GM12878 (cell line): ENCODE data around the gene WFIKKN1. TPM values are rescaled to one million over a fixed set of nuclear protein-coding genes. Genes with fewer than 3 reads are reported as not detected.

Source experiments
- BACH1 ChIP-seq: fragments of 450-650 bp; IDR thresholded peaks from 2 replicates; pipeline ENCODE4 v1.6.1; 2017; ENCODE audit warnings: mild to moderate bottlenecking, borderline replicate concordance
- CBX5 ChIP-seq: sonication (generic); IDR thresholded peaks from 2 replicates; pipeline ENCODE4 v1.6.1; 2016; ENCODE audit warnings: low read depth, moderate library complexity, mild to moderate bottlenecking, inconsistent platforms
- FOS ChIP-seq: IDR thresholded peaks from 3 replicates; pipeline ENCODE4 v1.6.1; 2011; ENCODE audit warnings: borderline replicate concordance; ENCODE audit not compliant: insufficient read length; ENCODE audit errors: extremely low read depth
- HDGF ChIP-seq: fragments of 450-650 bp; IDR thresholded peaks from 2 replicates; pipeline ENCODE4 v1.6.1; 2016; ENCODE audit warnings: antibody characterized with exemption
- LARP7 ChIP-seq: fragments of 450-650 bp; IDR thresholded peaks from 2 replicates; pipeline ENCODE4 v1.6.1; 2017; ENCODE audit warnings: mild to moderate bottlenecking
- MXI1 ChIP-seq: fragments of 150-350 bp; IDR thresholded peaks from 2 replicates; pipeline ENCODE4 v1.6.1; 2011; ENCODE audit warnings: low read depth, mild to moderate bottlenecking, inconsistent platforms, low read length, improper control_type of control experiment
- NKRF ChIP-seq: fragments of 450-650 bp; conservative IDR thresholded peaks from 2 replicates; pipeline ENCODE4 v1.6.1; 2017; ENCODE audit warnings: mild to moderate bottlenecking, moderate library complexity
- NR2F1 ChIP-seq: fragments of 450-650 bp; conservative IDR thresholded peaks from 2 replicates; pipeline ENCODE4 v1.6.1; 2017; ENCODE audit warnings: mild to moderate bottlenecking
- SMARCA5 ChIP-seq: fragments of 450-650 bp; IDR thresholded peaks from 2 replicates; pipeline ENCODE4 v1.6.1; 2017; ENCODE audit warnings: mild to moderate bottlenecking
- polyA plus RNA-seq, 11 experiments: library from polyadenylated mRNA; depleted of rRNA in 4 of 11; unstranded in 6 of 11; stranded (reverse) in 5 of 11; fragments of >200 nt; fragmentation: Nextera tagmentation in 4 of 11; fragmentation: Illumina TruSeq in 1 of 11; extraction: Ambion mirVana in 4 of 11; extraction: Trizol in 1 of 11; gene quantifications; 1 replicate in 1 of 11; 2 replicates in 10 of 11; pipeline versions ENCODE4 v1.2.1 to v1.2.3, GENCODE V29; 2011 to 2016; ENCODE audit warnings: inconsistent platforms in 2 of 11, missing spikeins in 2 of 11, low read depth in 1 of 11
- total RNA-seq, 4 experiments: library from RNA; depleted of rRNA in 3 of 4; stranded (reverse); fragments of >200 nt in 3 of 4; fragmentation: Illumina TruSeq in 1 of 4; extraction: Trizol in 1 of 4; gene quantifications; 2 replicates each; pipeline versions ENCODE4 v1.2.1 to v1.2.3, GENCODE V29; 2013 to 2021
- TF ChIP-seq, protein P1 (sequence below): fragments of 450-650 bp; IDR thresholded peaks from 2 replicates; pipeline ENCODE4 v1.6.1; 2017; ENCODE audit warnings: antibody characterized with exemption, mild to moderate bottlenecking, moderate library complexity
- TF ChIP-seq, protein P2 (sequence below): IDR thresholded peaks from 2 replicates; pipeline ENCODE4 v1.6.1; 2012; ENCODE audit warnings: mild to moderate bottlenecking, low read depth, low read length
- TF ChIP-seq, protein P3 (sequence below): fragments of 450-650 bp; IDR thresholded peaks from 2 replicates; pipeline ENCODE4 v1.6.1; 2016; ENCODE audit warnings: mild to moderate bottlenecking
- TF ChIP-seq, protein P4 (sequence below): fragments of 450-650 bp; IDR thresholded peaks from 2 replicates; pipeline ENCODE4 v1.6.1; 2016; ENCODE audit warnings: mild to moderate bottlenecking

Gene WFIKKN1
- total and polyA plus RNA-seq, 10 of the 15 experiments (the other 5 are each of a cell fraction or from before 2014, with no cell fraction given): 0.01 to 0.41 (median 0.05) TPM; not detected in 2

GRCh38 chr16:678858-679813 lies 48.4 kb downstream of the WFIKKN1 start (continued):
- no peak for TF ChIP-seq NR2F1
- TF ChIP-seq, protein P1, sequence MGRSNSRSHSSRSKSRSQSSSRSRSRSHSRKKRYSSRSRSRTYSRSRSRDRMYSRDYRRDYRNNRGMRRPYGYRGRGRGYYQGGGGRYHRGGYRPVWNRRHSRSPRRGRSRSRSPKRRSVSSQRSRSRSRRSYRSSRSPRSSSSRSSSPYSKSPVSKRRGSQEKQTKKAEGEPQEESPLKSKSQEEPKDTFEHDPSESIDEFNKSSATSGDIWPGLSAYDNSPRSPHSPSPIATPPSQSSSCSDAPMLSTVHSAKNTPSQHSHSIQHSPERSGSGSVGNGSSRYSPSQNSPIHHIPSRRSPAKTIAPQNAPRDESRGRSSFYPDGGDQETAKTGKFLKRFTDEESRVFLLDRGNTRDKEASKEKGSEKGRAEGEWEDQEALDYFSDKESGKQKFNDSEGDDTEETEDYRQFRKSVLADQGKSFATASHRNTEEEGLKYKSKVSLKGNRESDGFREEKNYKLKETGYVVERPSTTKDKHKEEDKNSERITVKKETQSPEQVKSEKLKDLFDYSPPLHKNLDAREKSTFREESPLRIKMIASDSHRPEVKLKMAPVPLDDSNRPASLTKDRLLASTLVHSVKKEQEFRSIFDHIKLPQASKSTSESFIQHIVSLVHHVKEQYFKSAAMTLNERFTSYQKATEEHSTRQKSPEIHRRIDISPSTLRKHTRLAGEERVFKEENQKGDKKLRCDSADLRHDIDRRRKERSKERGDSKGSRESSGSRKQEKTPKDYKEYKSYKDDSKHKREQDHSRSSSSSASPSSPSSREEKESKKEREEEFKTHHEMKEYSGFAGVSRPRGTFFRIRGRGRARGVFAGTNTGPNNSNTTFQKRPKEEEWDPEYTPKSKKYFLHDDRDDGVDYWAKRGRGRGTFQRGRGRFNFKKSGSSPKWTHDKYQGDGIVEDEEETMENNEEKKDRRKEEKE: no peak
- TF ChIP-seq, protein P2, sequence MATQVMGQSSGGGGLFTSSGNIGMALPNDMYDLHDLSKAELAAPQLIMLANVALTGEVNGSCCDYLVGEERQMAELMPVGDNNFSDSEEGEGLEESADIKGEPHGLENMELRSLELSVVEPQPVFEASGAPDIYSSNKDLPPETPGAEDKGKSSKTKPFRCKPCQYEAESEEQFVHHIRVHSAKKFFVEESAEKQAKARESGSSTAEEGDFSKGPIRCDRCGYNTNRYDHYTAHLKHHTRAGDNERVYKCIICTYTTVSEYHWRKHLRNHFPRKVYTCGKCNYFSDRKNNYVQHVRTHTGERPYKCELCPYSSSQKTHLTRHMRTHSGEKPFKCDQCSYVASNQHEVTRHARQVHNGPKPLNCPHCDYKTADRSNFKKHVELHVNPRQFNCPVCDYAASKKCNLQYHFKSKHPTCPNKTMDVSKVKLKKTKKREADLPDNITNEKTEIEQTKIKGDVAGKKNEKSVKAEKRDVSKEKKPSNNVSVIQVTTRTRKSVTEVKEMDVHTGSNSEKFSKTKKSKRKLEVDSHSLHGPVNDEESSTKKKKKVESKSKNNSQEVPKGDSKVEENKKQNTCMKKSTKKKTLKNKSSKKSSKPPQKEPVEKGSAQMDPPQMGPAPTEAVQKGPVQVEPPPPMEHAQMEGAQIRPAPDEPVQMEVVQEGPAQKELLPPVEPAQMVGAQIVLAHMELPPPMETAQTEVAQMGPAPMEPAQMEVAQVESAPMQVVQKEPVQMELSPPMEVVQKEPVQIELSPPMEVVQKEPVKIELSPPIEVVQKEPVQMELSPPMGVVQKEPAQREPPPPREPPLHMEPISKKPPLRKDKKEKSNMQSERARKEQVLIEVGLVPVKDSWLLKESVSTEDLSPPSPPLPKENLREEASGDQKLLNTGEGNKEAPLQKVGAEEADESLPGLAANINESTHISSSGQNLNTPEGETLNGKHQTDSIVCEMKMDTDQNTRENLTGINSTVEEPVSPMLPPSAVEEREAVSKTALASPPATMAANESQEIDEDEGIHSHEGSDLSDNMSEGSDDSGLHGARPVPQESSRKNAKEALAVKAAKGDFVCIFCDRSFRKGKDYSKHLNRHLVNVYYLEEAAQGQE: no peak
- TF ChIP-seq, protein P3, sequence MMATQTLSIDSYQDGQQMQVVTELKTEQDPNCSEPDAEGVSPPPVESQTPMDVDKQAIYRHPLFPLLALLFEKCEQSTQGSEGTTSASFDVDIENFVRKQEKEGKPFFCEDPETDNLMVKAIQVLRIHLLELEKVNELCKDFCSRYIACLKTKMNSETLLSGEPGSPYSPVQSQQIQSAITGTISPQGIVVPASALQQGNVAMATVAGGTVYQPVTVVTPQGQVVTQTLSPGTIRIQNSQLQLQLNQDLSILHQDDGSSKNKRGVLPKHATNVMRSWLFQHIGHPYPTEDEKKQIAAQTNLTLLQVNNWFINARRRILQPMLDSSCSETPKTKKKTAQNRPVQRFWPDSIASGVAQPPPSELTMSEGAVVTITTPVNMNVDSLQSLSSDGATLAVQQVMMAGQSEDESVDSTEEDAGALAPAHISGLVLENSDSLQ: peak; percentile 16; the same call in 1 of the 2 replicates
- 0 out of 2 replicates have a peak, but pooled peaks have one; percentile 12 for TF ChIP-seq NKRF
- peak; percentile 70; the same call in 1 of the 2 replicates for TF ChIP-seq BACH1
- TF ChIP-seq SMARCA5: 0 out of 2 replicates have a peak, but pooled peaks have one; percentile 24
- 0 out of 2 replicates have a peak, but pooled peaks have one; percentile 10 for TF ChIP-seq LARP7
- no peak for TF ChIP-seq CBX5
- no peak for TF ChIP-seq HDGF
- no peak for TF ChIP-seq FOS
- TF ChIP-seq MXI1: no peak
- TF ChIP-seq, protein P4, sequence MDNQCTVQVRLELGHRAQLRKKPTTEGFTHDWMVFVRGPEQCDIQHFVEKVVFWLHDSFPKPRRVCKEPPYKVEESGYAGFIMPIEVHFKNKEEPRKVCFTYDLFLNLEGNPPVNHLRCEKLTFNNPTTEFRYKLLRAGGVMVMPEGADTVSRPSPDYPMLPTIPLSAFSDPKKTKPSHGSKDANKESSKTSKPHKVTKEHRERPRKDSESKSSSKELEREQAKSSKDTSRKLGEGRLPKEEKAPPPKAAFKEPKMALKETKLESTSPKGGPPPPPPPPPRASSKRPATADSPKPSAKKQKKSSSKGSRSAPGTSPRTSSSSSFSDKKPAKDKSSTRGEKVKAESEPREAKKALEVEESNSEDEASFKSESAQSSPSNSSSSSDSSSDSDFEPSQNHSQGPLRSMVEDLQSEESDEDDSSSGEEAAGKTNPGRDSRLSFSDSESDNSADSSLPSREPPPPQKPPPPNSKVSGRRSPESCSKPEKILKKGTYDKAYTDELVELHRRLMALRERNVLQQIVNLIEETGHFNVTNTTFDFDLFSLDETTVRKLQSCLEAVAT: peak; percentile 58; the same call in 1 of the 2 replicates
